Trophoblast cell (in vitro differentiated cells and primary cell): Measurements from ENCODE around the gene SLC19A1.

ENCODE experiments used
- DNase-seq, 2 donors: peaks; one replicate each; pipeline ENCODE4 v3.0.0-alpha.2; 2016
- H2AFZ ChIP-seq: 2 replicates; pipeline ENCODE4 v1.6.1; 2013; ENCODE audit warnings: low read length, moderate library complexity, mild to moderate bottlenecking; ENCODE audit not compliant: insufficient read depth, poor library complexity
- H2AK5ac ChIP-seq: 2 replicates; pipeline ENCODE4 v1.6.1; 2013; ENCODE audit warnings: mild to moderate bottlenecking, low read length
- H2BK120ac ChIP-seq: 2 replicates; pipeline ENCODE4 v1.6.1; 2013; ENCODE audit warnings: low read length, mild to moderate bottlenecking, moderate library complexity; ENCODE audit not compliant: insufficient read depth, poor library complexity
- H2BK12ac ChIP-seq: 2 replicates; pipeline ENCODE4 v1.6.1; 2013; ENCODE audit warnings: mild to moderate bottlenecking, low read length, moderate library complexity
- H2BK5ac ChIP-seq: 2 replicates; pipeline ENCODE4 v1.6.1; 2013; ENCODE audit warnings: low read length, low read depth, moderate library complexity, mild to moderate bottlenecking; ENCODE audit not compliant: poor library complexity
- H3K14ac ChIP-seq: 2 replicates; pipeline ENCODE4 v1.6.1; 2013; ENCODE audit warnings: mild to moderate bottlenecking, low read length
- H3K18ac ChIP-seq: 2 replicates; pipeline ENCODE4 v1.6.1; 2013; ENCODE audit warnings: mild to moderate bottlenecking, low read length
- H3K23ac ChIP-seq: 2 replicates; pipeline ENCODE4 v1.6.1; 2013; ENCODE audit warnings: low read length
- H3K27ac ChIP-seq: 2 replicates; pipeline ENCODE4 v1.5.1; 2013; ENCODE audit warnings: low read depth, mild to moderate bottlenecking, inconsistent platforms, low read length, moderate library complexity
- H3K27me3 ChIP-seq: 2 replicates; pipeline ENCODE4 v1.6.1; 2013; ENCODE audit warnings: inconsistent platforms, mild to moderate bottlenecking, low read length, moderate library complexity; ENCODE audit not compliant: insufficient read depth
- H3K36me3 ChIP-seq, 2 experiments: 1 replicate in 1 of 2; 2 replicates in 1 of 2; pipeline ENCODE4 v1.6.1; 2013; ENCODE audit warnings: low read length in 2 of 2, mild to moderate bottlenecking in 2 of 2, moderate library complexity in 1 of 2; ENCODE audit not compliant: insufficient read depth in 2 of 2, control insufficient read depth in 1 of 2
- H3K4ac ChIP-seq: 2 replicates; pipeline ENCODE4 v1.6.1; 2013; ENCODE audit warnings: low read depth, mild to moderate bottlenecking, low read length, moderate library complexity
- H3K4me1 ChIP-seq, 2 experiments: 1 replicate in 1 of 2; 2 replicates in 1 of 2; pipeline ENCODE4 v1.6.1; 2013; ENCODE audit warnings: low read length in 2 of 2, mild to moderate bottlenecking in 2 of 2, moderate library complexity in 1 of 2; ENCODE audit not compliant: insufficient read depth in 2 of 2, control insufficient read depth in 1 of 2
- H3K4me2 ChIP-seq: 2 replicates; pipeline ENCODE4 v1.6.1; 2013; ENCODE audit warnings: inconsistent platforms, mild to moderate bottlenecking, low read length, moderate library complexity
- H3K4me3 ChIP-seq: 2 replicates; pipeline ENCODE4 v1.5.1; 2013; ENCODE audit warnings: mild to moderate bottlenecking, low read depth, low read length, inconsistent platforms
- H3K79me1 ChIP-seq: one replicate; pipeline ENCODE4 v1.6.1; 2013; ENCODE audit warnings: low read length
- H3K79me2 ChIP-seq: 2 replicates; pipeline ENCODE4 v1.6.1; 2013; ENCODE audit warnings: low read length, mild to moderate bottlenecking; ENCODE audit not compliant: control insufficient read depth, insufficient read depth, poor library complexity
- H3K9ac ChIP-seq: 2 replicates; pipeline ENCODE4 v1.6.1; 2013; ENCODE audit warnings: mild to moderate bottlenecking, low read length
- H3K9me3 ChIP-seq: 2 replicates; pipeline ENCODE4 v1.6.1; 2013; ENCODE audit warnings: low read depth, mild to moderate bottlenecking, control low read depth, inconsistent platforms, low read length; ENCODE audit not compliant: insufficient read depth
- H4K12ac ChIP-seq: 2 replicates; pipeline ENCODE4 v1.6.1; 2013; ENCODE audit warnings: low read depth, mild to moderate bottlenecking, low read length, moderate library complexity
- H4K8ac ChIP-seq: 2 replicates; pipeline ENCODE4 v1.6.1; 2013; ENCODE audit warnings: low read depth, mild to moderate bottlenecking, low read length, moderate library complexity
- H4K91ac ChIP-seq: one replicate; pipeline ENCODE4 v1.6.1; 2013; ENCODE audit warnings: low read depth, mild to moderate bottlenecking, low read length, moderate library complexity
- WGBS: extraction: QIAGEN DNeasy Blood & Tissue Kit; methylation state at CpG from one replicate; pipeline ENCODE4 v1.1.7; 2013; ENCODE audit warnings: missing lambda C conversion rate; ENCODE audit not compliant: insufficient read length, insufficient coverage; ENCODE audit errors: extremely low coverage; 5-methylcytosine and 5-hydroxymethylcytosine counted together

The SLC19A1 gene

GRCh38 chr21:45580576-45581321, 38.5 kb upstream of the SLC19A1 start:
- H2BK12ac ChIP-seq, result no peak overlapping the region
- no peak overlapping the region for H4K91ac ChIP-seq
- H3K9ac ChIP-seq, result no peak overlapping the region
- H3K23ac ChIP-seq, result no peak overlapping the region
- no peak overlapping the region for H2AK5ac ChIP-seq
- no peak overlapping the region for H2BK5ac ChIP-seq
- no peak overlapping the region for H3K18ac ChIP-seq
- no peak overlapping the region for H4K12ac ChIP-seq
- no CpG with 5 or more reads among the region's 33 CpGs for WGBS
- no peaks in the 10 kb centered on the region for H3K4me1 ChIP-seq
- no peaks in the 10 kb centered on the region for H3K36me3 ChIP-seq
- no peak overlapping the region for H3K14ac ChIP-seq
- H3K4me3 ChIP-seq, result no peak overlapping the region
- H3K4me2 ChIP-seq, result no peak overlapping the region
- no peak overlapping the region for H3K4ac ChIP-seq
- H3K27ac ChIP-seq, result no peak overlapping the region
- H2BK120ac ChIP-seq, result no peak overlapping the region
- H3K79me2 ChIP-seq, result no peaks in the 10 kb centered on the region
- no peak for DNase-seq
- H4K8ac ChIP-seq, result no peak overlapping the region
- no peak overlapping the region for H2AFZ ChIP-seq
- H3K79me1 ChIP-seq, result no peaks in the 10 kb centered on the region
- H3K9me3 ChIP-seq, result peaks cover 15% of the 10 kb centered on the region
- H3K27me3 ChIP-seq, result no peaks in the 10 kb centered on the region

- Histone ChIP-seq H3K14ac (no peak overlapping the region), H3K9me3 (peaks cover 15% of the 10 kb centered on the region), H2BK5ac (no peak overlapping the region), H3K4me3 (no peak overlapping the region), H3K9ac (no peak overlapping the region), H2AK5ac (no peak overlapping the region), H2BK120ac (no peak overlapping the region), H4K8ac (no peak overlapping the region), H4K91ac (no peak overlapping the region), H2AFZ (no peak overlapping the region), H3K27me3 (no peaks in the 10 kb centered on the region), H3K79me1 (no peaks in the 10 kb centered on the region), H3K36me3 (no peaks in the 10 kb centered on the region), H3K4me1 (no peaks in the 10 kb centered on the region), H4K12ac (no peak overlapping the region), H3K4ac (no peak overlapping the region), H2BK12ac (no peak overlapping the region), H3K23ac (no peak overlapping the region), H3K4me2 (no peak overlapping the region), H3K18ac (no peak overlapping the region), H3K27ac (no peak overlapping the region), H3K79me2 (no peaks in the 10 kb centered on the region)
- WGBS, result no CpG with 5 or more reads among the region's 8 CpGs
- DNase-seq, result no peak
Observed at GRCh38 chr21:45580181-45580575, 37.9 kb upstream of the SLC19A1 start.

GRCh38 chr21:45579383-45580180, 37.3 kb upstream of the SLC19A1 start:
- no peak for DNase-seq
- no peaks in the 10 kb centered on the region for H3K27me3 ChIP-seq
- H2AFZ ChIP-seq, result no peak overlapping the region
- no peak overlapping the region for H4K12ac ChIP-seq
- H4K8ac ChIP-seq, result no peak overlapping the region
- H3K14ac ChIP-seq, result no peak overlapping the region
- no CpG with 5 or more reads among the region's 29 CpGs for WGBS
- H3K4me2 ChIP-seq, result no peak overlapping the region
- H4K91ac ChIP-seq, result no peak overlapping the region
- H2BK12ac ChIP-seq, result no peak overlapping the region
- H3K4ac ChIP-seq, result no peak overlapping the region
- peak overlapping the region; percentile 30 for H3K4me3 ChIP-seq
- H3K27ac ChIP-seq, result no peak overlapping the region
- H2BK120ac ChIP-seq, result no peak overlapping the region
- H2BK5ac ChIP-seq, result no peak overlapping the region
- H3K79me1 ChIP-seq, result no peaks in the 10 kb centered on the region
- peaks cover 10% of the 10 kb centered on the region for H3K9me3 ChIP-seq
- H3K9ac ChIP-seq, result no peak overlapping the region
- no peak overlapping the region for H3K23ac ChIP-seq
- no peaks in the 10 kb centered on the region for H3K4me1 ChIP-seq
- no peak overlapping the region for H2AK5ac ChIP-seq
- H3K36me3 ChIP-seq, result no peaks in the 10 kb centered on the region
- no peaks in the 10 kb centered on the region for H3K79me2 ChIP-seq
- no peak overlapping the region for H3K18ac ChIP-seq

- Histone ChIP-seq H3K23ac (no peak overlapping the region), H2BK5ac (no peak overlapping the region), H3K4me1 (peaks cover 0 to 4% of the 10 kb centered on the region in 2 experiments), H3K4me3 (no peak overlapping the region), H3K4me2 (no peak overlapping the region), H4K12ac (no peak overlapping the region), H3K36me3 (no peaks in the 10 kb centered on the region), H2BK120ac (no peak overlapping the region), H2AFZ (no peak overlapping the region), H3K79me2 (no peaks in the 10 kb centered on the region), H2AK5ac (no peak overlapping the region), H3K18ac (no peak overlapping the region), H3K4ac (no peak overlapping the region), H2BK12ac (no peak overlapping the region), H3K14ac (no peak overlapping the region), H3K27me3 (no peaks in the 10 kb centered on the region), H3K79me1 (no peaks in the 10 kb centered on the region), H4K8ac (no peak overlapping the region), H3K9ac (no peak overlapping the region), H4K91ac (no peak overlapping the region), H3K27ac (no peak overlapping the region), H3K9me3 (peaks cover 8% of the 10 kb centered on the region)
- no peak for DNase-seq
- WGBS, result no CpG with 5 or more reads among the region's 21 CpGs
Observed at GRCh38 chr21:45578811-45579381, 36.7 kb upstream of the SLC19A1 start.
